ENCODE results near the gene RANBP17.
A peak's percentile ranks its signal among the peaks of the same experiment; 100 is the strongest.

RANBP17 gene

DNA sequence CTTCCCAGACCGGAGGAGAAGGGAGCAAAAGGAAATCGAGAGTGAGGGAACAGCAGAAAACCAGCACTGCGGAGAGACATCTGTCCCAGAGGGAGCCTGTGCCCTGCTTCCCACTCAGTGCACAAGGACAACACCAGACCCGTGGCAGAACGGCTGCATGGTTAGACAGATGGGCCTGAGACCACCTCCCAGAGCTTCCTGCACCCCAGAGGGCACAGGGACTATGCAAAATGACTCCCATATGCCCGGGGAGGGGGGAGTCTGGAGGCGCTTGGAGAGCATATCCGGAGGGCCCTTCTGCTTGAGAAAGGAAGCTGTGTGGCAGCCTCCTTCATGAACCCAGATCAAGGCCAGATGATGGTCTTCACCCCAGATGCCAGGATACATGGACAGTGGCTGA, 473.8 kb downstream of the RANBP17 start:
- H3K27me3 Mint-ChIP-seq, result peaks cover 49% of the 10 kb centered on the region

DNA sequence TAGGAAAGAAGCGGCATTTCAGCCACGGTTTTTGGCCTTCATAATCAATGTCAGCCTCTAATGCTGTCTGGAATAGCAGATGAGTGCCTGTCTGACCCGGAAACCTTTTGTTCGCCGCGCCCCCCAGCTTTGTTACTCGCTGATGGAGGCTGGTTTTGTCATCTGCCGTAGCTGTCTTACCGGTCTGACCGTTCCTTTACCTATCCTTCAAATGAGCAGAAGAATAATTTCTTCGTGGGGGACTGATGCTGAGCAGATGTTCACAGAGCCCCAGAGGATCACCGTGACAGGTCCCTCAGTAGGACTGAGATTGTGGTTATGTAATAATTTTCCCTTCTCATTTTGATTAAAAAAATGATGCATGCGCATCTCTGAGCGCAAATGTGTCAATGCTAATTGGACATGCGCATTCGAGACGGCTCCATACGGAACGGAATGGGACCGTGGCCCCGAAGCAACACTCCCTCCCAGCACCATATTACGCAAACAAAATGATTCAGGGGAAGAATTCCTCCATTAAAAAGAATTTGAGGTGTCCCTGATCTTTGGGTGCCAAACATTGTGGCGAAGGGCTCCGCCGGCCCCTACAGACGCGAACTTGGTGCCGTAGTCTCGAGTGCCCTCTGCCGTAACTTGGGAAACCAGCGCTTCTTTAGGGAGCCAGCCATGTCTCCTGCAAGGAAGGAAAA, 474.8 kb downstream of the RANBP17 start:
- peak; percentile 45 for DNase-seq
- H3K27me3 Mint-ChIP-seq, result peaks cover 52% of the 10 kb centered on the region
- H3K27ac Mint-ChIP-seq, result no peak overlapping the region
- H3K4me1 Mint-ChIP-seq (ENCODE audit: low read depth), result peaks cover 12% of the 10 kb centered on the region
- H3K9me3 Mint-ChIP-seq, result no peaks in the 10 kb centered on the region
- peak overlapping the region; percentile 65 for H3K4me3 Mint-ChIP-seq
- no peaks in the 10 kb centered on the region for H3K36me3 Mint-ChIP-seq (ENCODE audit: low read depth)

More for the DNA sequence above, 473.8 kb downstream of the RANBP17 start:
- no peak for DNase-seq
- H3K4me3 Mint-ChIP-seq, result no peak overlapping the region
- H3K27ac Mint-ChIP-seq, result no peak overlapping the region
- no peaks in the 10 kb centered on the region for H3K36me3 Mint-ChIP-seq (ENCODE audit: low read depth)
- peaks cover 12% of the 10 kb centered on the region for H3K4me1 Mint-ChIP-seq (ENCODE audit: low read depth)
- no peaks in the 10 kb centered on the region for H3K9me3 Mint-ChIP-seq

GRCh38 chr5:171337210-171337569, 475.4 kb downstream of the RANBP17 start:
- Mint-ChIP-seq H3K9me3 (no peaks in the 10 kb centered on the region), H3K4me3 (peak overlapping the region; percentile 65), H3K27me3 (peaks cover 49% of the 10 kb centered on the region), H3K36me3 (ENCODE audit: low read depth) (no peaks in the 10 kb centered on the region), H3K27ac (no peak overlapping the region), H3K4me1 (ENCODE audit: low read depth) (peaks cover 12% of the 10 kb centered on the region)
- DNase-seq, result no peak

- DNase-seq, result no peak
- H3K4me1 Mint-ChIP-seq (ENCODE audit: low read depth), result peaks cover 12% of the 10 kb centered on the region
- H3K27me3 Mint-ChIP-seq, result peaks cover 44% of the 10 kb centered on the region
- H3K27ac Mint-ChIP-seq, result no peak overlapping the region
- H3K9me3 Mint-ChIP-seq, result no peaks in the 10 kb centered on the region
- no peak overlapping the region for H3K4me3 Mint-ChIP-seq
- H3K36me3 Mint-ChIP-seq (ENCODE audit: low read depth), result no peaks in the 10 kb centered on the region
Observed at GRCh38 chr5:171340042-171340441, 478.2 kb downstream of the RANBP17 start.

- DNase-seq, result no peak
- Mint-ChIP-seq H3K4me1 (ENCODE audit: low read depth) (peaks cover 12% of the 10 kb centered on the region), H3K9me3 (no peaks in the 10 kb centered on the region), H3K27me3 (peaks cover 40% of the 10 kb centered on the region), H3K27ac (no peak overlapping the region), H3K36me3 (ENCODE audit: low read depth) (no peaks in the 10 kb centered on the region), H3K4me3 (no peak overlapping the region)
Observed at GRCh38 chr5:171340491-171340890, 478.7 kb downstream of the RANBP17 start.

- H3K9me3 Mint-ChIP-seq, result no peaks in the 10 kb centered on the region
- no peak for DNase-seq
- H3K36me3 Mint-ChIP-seq (ENCODE audit: low read depth), result no peaks in the 10 kb centered on the region
- H3K27me3 Mint-ChIP-seq, result peaks cover 21% of the 10 kb centered on the region
- H3K27ac Mint-ChIP-seq, result no peak overlapping the region
- no peaks in the 10 kb centered on the region for H3K4me1 Mint-ChIP-seq (ENCODE audit: low read depth)
- no peak overlapping the region for H3K4me3 Mint-ChIP-seq
Observed at GRCh38 chr5:171342362-171343111, 480.7 kb downstream of the RANBP17 start.

DNA sequence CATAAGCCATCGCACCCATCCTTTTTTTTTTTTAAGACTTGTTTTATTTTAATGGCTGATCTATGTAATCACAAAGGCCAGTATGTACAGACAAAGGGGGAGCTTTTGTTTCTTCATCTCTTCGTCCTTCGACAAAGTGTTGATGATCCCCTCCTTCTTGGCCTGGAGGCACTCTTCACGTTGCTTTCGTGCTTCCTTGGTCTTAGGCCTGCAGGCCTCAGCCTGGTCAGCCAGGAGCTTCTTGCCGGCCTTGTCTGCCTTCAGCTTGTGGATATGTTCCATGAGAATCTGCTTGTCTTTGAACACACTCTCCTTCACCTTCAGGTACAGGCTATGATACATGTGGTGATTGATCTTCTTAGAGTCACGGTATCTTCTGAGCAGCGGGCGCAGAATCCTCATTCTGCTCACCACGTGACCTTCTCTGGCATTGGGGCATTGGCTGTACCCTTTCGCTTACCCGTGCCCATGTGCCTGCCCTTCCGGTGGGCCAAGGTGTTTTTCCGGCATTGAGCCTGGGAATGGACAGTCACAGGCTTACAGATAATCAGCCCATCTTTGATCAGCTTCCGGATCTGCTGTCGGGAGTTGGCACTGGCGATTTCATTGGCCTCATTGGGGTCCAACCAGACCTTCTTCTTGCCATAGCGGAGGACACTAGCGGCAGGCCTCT, 483.3 kb downstream of the RANBP17 start:
- no peaks in the 10 kb centered on the region for H3K9me3 Mint-ChIP-seq
- no peak for DNase-seq
- no peaks in the 10 kb centered on the region for H3K36me3 Mint-ChIP-seq (ENCODE audit: low read depth)
- no peak overlapping the region for H3K4me3 Mint-ChIP-seq
- H3K27me3 Mint-ChIP-seq, result peaks cover 14% of the 10 kb centered on the region
- no peak overlapping the region for H3K27ac Mint-ChIP-seq
- no peaks in the 10 kb centered on the region for H3K4me1 Mint-ChIP-seq (ENCODE audit: low read depth)

Measured in activated T-cell treated with anti-CD3 and anti-CD28 coated beads, Interleukin-2, amount 50 U/mL, for 24 hours (primary cell).